IMR-90 (cell line): ENCODE measurements around the gene CDR2L. TPM values are rescaled to one million over a fixed set of nuclear protein-coding genes. Genes with fewer than 3 reads are reported as not detected.
A peak's percentile ranks its signal among the peaks of the same experiment; 100 is the strongest.

Source experiments
- CEBPB ChIP-seq: IDR thresholded peaks from 2 replicates; pipeline ENCODE4 v1.6.1; 2012; ENCODE audit warnings: low read depth, low read length, improper control_type of control experiment
- CHD1 ChIP-seq: IDR thresholded peaks from 2 replicates; pipeline ENCODE4 v1.6.1; 2012; ENCODE audit warnings: low read depth, low read length, improper control_type of control experiment
- MAFK ChIP-seq: IDR thresholded peaks from 2 replicates; pipeline ENCODE4 v1.6.1; 2012; ENCODE audit warnings: low read depth, low read length, improper control_type of control experiment
- RFX5 ChIP-seq: IDR thresholded peaks from 2 replicates; pipeline ENCODE4 v1.8.0; 2012; ENCODE audit warnings: low read depth, mild to moderate bottlenecking, low read length, moderate library complexity
- polyA plus RNA-seq, 3 experiments: library from polyadenylated mRNA; depleted of rRNA; stranded (reverse); fragments of >200 nt; gene quantifications; 2 replicates each; pipeline ENCODE4 v1.2.3, GENCODE V29; 2012; ENCODE audit warnings: low replicate concordance in 1 of 3
- total RNA-seq: library from RNA; depleted of rRNA; stranded (reverse); fragments of >200 nt; gene quantifications from 2 replicates; pipeline ENCODE4 v1.2.3, GENCODE V29; 2012

The CDR2L gene
- total and polyA plus RNA-seq, 2 of the 4 experiments (the other 2 are of a cell fraction) = 5.7 to 18.9 TPM

DNA sequence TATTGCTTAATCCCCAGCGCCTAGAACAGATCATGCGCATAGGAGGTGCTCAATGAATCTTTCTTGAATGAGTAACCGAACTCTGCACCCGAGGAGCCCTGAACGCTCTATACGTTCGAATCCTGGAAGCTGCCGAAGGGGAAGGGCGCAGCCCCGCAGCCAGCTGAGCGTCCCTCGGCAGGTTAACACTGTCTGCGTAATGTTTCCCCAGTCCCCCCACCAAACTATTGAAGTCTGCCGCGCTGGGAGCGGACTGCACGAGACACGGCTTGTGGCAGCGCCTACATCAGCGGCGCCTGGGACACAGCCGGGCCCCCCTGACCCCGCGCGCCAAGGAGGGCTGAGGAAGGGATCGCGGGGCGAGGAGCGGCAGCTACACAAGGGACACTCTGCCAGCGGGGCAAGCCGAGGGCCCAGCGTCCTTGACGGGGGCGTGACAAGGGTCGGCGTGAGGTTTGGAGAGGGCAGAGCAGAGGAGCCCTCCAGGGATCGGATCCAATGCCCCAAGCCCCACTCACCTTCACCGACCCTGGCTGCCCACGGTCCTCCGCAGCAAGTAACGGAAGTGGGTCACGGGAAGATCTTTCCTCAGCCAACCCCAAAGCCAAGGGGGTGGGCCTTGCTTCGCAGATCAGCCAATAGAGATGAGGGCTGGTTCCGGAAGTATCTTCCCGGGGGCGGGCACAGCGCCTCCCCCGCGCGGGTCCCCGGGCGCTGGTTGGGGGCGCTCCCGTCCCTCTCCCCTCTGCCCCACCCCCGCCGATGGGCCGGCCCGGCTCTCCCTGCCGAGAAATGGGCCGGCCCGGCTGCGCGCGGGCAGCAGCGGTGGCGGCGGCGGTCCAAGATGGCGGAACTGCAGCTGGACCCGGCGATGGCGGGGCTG lies 59.2 kb downstream of the CDR2L start, which contains the start of the genes ATP5PD and KCTD2 (continued):
- peak; percentile 92 for TF ChIP-seq CEBPB
- TF ChIP-seq CHD1 = no peak; the same call in none of the 2 replicates
- TF ChIP-seq RFX5 = no peak
- no peak for TF ChIP-seq MAFK
